Endothelial cell of umbilical vein (primary cell): ENCODE measurements around the gene GPR157.

Source experiments
- CTCF ChIP-seq, 2 donors: IDR thresholded peaks; 1 replicate in 1 of 2; 2 replicates in 1 of 2; pipeline ENCODE4 v1.5.1; 2011; ENCODE audit warnings: low read length in 2 of 2, mild to moderate bottlenecking in 2 of 2, moderate library complexity in 2 of 2, control low read depth in 1 of 2, inconsistent platforms in 1 of 2, low read depth in 1 of 2; ENCODE audit not compliant: insufficient read depth in 1 of 2; ENCODE audit errors: extremely low read depth in 1 of 2
- EZH2 ChIP-seq: IDR thresholded peaks from 2 replicates; pipeline ENCODE4 v1.6.1; 2012; ENCODE audit warnings: borderline replicate concordance, low read depth, mild to moderate bottlenecking, moderate library complexity, low read length, inconsistent platforms; ENCODE audit not compliant: severe bottlenecking
- FOS ChIP-seq: IDR thresholded peaks from 2 replicates; pipeline ENCODE4 v1.6.1; 2011; ENCODE audit warnings: mild to moderate bottlenecking, low read length, moderate library complexity, borderline replicate concordance; ENCODE audit not compliant: insufficient read depth
- MYC ChIP-seq: IDR thresholded peaks from one replicate; pipeline ENCODE4 v1.6.1; 2011; ENCODE audit warnings: mild to moderate bottlenecking, low read depth, low read length
- POLR2A ChIP-seq: IDR thresholded peaks from 2 replicates; pipeline ENCODE4 v1.6.1; 2012; ENCODE audit warnings: low read depth, mild to moderate bottlenecking, control low read depth, low read length
- POLR2AphosphoS5 ChIP-seq: IDR thresholded peaks from 2 replicates; pipeline ENCODE4 v1.6.1; 2012; ENCODE audit warnings: low read depth, mild to moderate bottlenecking, control low read depth, low read length, moderate library complexity; ENCODE audit not compliant: insufficient read depth
- TF ChIP-seq, protein P1 (sequence below): IDR thresholded peaks from 2 replicates; pipeline ENCODE4 v1.6.1; 2011; ENCODE audit not compliant: insufficient read depth, insufficient read length

DNA sequence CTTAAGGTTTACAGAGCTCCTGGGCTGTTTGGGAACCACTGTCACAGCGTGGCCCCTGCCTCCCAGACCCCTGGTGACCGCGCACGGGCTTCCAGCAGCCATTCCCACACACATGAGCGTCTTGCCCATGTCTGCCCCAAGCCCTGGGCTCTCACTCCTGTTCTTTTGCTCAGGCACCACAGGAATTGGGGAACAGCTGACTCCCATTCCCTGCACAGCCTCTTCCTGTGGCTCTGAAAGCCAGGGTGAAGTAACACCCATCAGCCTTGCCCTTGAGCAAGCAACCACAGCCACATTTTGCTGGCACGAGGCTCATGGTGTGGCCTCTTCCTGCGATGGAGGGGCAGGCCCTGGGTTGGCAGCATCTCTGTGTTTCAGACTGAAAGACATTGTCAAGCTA lies 14.3 kb upstream of the GPR157 start:
- TF ChIP-seq CTCF (IDR thresholded peaks at IDR 0.05; ENCODE audit: extremely low read depth in 1 of 2, insufficient read depth in 1 of 2, low read depth in 1 of 2, low read length in 2 of 2) (no peak), EZH2 (no peak), POLR2A (no peak), POLR2AphosphoS5 (no peak), FOS (no peak), MYC (no peak)
- TF ChIP-seq, protein P1, sequence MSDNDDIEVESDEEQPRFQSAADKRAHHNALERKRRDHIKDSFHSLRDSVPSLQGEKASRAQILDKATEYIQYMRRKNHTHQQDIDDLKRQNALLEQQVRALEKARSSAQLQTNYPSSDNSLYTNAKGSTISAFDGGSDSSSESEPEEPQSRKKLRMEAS, result no peak
